Right atrium auricular region (tissue), 2 donors: ENCODE measurements around the gene MYBL2. TPM values are rescaled to one million over a fixed set of nuclear protein-coding genes. Genes with fewer than 3 reads are reported as not detected.
"Not testable (repeated sequence)": the region's sequence is repeated elsewhere in the genome, so short reads cannot be mapped to it uniquely, and the experiment has no call there.

Experiments used
- DNase-seq: peaks from one replicate; pipeline ENCODE4 v3.0.0-alpha.2; 2019; ENCODE audit warnings: low spot score
- H3K27ac ChIP-seq, 2 donors: fragments of 200-600 bp; sonication (generic); 1 replicate in 1 of 2; 2 replicates in 1 of 2; pipeline ENCODE4 v1.5.1; 2016 to 2019
- H3K27me3 ChIP-seq, 2 donors: fragments of 200-600 bp; sonication (generic); one replicate each; pipeline versions ENCODE4 v1.5.1 to v1.6.0; 2017 to 2019
- H3K36me3 ChIP-seq: fragments of 200-600 bp; sonication (generic); one replicate; pipeline ENCODE4 v1.5.1; 2016
- H3K4me1 ChIP-seq, 2 donors: fragments of 200-600 bp; sonication (generic); one replicate each; pipeline versions ENCODE4 v1.5.1 to v1.6.0; 2017 to 2019
- H3K4me3 ChIP-seq, 2 donors: fragments of 200-600 bp; sonication (generic); 1 replicate in 1 of 2; 2 replicates in 1 of 2; pipeline ENCODE4 v1.5.1; 2017 to 2019; ENCODE audit warnings: mild to moderate bottlenecking in 1 of 2, moderate library complexity in 1 of 2
- H3K9me3 ChIP-seq, 2 donors: fragments of 200-600 bp; sonication (generic); one replicate each; pipeline ENCODE4 v1.5.1; 2019
- total RNA-seq, 2 donors: library from RNA; depleted of rRNA; stranded (reverse); fragments of >200 nt; gene quantifications; one replicate each; pipeline ENCODE4 v1.1.0, GENCODE V29; 2016
- TF ChIP-seq, protein P1 (sequence below), 2 donors: fragments of 200-600 bp; sonication (generic); IDR thresholded peaks; one replicate each; pipeline ENCODE4 v1.5.1; 2019; ENCODE audit warnings: antibody characterized with exemption in 2 of 2

Gene MYBL2
- total RNA-seq, 2 donors from 2014 or later: not detected

DNA sequence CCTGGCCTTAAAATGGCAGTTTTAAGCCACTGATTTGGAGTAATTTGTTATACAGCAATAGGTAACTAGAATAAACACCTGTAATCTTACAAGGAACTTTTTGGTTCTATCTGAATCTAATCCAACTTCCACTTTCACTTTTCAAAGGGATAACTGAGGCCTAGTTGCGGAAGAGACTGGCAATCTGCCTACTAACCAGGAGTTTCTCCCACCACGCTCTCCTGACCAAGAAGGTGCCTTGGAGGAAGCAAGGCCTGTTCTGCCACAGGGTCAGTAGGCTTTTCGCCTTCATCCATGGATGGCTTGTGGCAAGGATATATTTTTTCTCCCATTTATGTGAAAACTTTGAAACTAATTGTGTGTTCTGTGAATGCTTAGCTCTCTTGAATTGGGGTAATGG is 12.9 kb upstream of the MYBL2 start:
- DNase-seq: no peak
- TF ChIP-seq, protein P1, sequence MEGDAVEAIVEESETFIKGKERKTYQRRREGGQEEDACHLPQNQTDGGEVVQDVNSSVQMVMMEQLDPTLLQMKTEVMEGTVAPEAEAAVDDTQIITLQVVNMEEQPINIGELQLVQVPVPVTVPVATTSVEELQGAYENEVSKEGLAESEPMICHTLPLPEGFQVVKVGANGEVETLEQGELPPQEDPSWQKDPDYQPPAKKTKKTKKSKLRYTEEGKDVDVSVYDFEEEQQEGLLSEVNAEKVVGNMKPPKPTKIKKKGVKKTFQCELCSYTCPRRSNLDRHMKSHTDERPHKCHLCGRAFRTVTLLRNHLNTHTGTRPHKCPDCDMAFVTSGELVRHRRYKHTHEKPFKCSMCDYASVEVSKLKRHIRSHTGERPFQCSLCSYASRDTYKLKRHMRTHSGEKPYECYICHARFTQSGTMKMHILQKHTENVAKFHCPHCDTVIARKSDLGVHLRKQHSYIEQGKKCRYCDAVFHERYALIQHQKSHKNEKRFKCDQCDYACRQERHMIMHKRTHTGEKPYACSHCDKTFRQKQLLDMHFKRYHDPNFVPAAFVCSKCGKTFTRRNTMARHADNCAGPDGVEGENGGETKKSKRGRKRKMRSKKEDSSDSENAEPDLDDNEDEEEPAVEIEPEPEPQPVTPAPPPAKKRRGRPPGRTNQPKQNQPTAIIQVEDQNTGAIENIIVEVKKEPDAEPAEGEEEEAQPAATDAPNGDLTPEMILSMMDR (IDR thresholded peaks at IDR 0.05): no peak
- H3K4me1 ChIP-seq: peaks cover 0 to 4% of the 10 kb centered on the region in 2 donors

DNA sequence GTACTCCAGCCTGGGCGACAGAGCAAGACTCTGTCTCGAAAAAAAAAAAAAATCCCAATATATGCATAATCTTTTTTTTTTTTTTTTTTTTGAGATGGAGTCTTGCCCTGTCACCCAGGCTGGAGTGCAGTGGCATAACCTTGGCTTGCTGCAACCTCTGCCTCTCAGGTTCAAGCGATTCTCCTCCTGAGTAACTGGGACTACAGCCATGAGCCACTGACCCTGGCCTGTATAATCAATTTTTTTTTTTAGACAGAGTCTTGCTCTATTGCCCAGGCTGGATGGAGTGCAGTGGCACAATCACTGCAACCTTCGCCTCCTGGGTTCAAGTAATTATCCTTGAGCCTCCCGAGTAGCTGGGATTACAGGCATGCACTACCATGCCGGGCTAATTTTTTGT is 11.7 kb upstream of the MYBL2 start:
- H3K27ac ChIP-seq, H3K27me3 ChIP-seq, H3K4me3 ChIP-seq, DNase-seq, H3K4me1 ChIP-seq, H3K9me3 ChIP-seq, H3K36me3 ChIP-seq: not testable (repeated sequence)

More for the DNA sequence above, 12.9 kb upstream of the MYBL2 start:
- no peaks in the 10 kb centered on the region for H3K9me3 ChIP-seq
- H3K4me3 ChIP-seq: no peak overlapping the region
- H3K27me3 ChIP-seq: no peaks in the 10 kb centered on the region
- H3K27ac ChIP-seq: no peak overlapping the region
- no peaks in the 10 kb centered on the region for H3K36me3 ChIP-seq

DNA sequence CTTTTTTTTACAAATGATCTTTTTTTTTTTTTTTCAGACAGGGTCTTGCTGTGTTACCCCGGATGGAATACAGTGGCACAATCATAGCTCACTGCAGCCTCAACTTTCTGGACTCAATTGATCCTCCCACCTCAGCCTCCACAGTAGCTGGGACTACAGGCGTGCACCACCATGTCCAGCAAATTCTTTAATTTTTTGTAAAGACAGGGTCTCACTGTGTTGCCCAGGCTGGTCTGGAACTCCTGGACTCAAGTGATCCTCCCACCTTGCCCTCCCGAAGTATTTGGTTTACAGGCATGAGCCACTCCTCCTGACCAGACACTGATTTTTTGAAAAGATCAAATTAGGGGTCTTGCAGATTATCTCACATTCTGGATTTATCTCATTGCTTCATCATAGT is 11.0 kb upstream of the MYBL2 start:
- Histone ChIP-seq H3K4me1 (peaks cover 0 to 4% of the 10 kb centered on the region in 2 donors), H3K27ac (no peak overlapping the region), H3K27me3 (no peaks in the 10 kb centered on the region), H3K9me3 (no peaks in the 10 kb centered on the region), H3K36me3 (no peaks in the 10 kb centered on the region), H3K4me3 (no peak overlapping the region)
- TF ChIP-seq, protein P1 (IDR thresholded peaks at IDR 0.05): no peak
- DNase-seq: no peak

DNA sequence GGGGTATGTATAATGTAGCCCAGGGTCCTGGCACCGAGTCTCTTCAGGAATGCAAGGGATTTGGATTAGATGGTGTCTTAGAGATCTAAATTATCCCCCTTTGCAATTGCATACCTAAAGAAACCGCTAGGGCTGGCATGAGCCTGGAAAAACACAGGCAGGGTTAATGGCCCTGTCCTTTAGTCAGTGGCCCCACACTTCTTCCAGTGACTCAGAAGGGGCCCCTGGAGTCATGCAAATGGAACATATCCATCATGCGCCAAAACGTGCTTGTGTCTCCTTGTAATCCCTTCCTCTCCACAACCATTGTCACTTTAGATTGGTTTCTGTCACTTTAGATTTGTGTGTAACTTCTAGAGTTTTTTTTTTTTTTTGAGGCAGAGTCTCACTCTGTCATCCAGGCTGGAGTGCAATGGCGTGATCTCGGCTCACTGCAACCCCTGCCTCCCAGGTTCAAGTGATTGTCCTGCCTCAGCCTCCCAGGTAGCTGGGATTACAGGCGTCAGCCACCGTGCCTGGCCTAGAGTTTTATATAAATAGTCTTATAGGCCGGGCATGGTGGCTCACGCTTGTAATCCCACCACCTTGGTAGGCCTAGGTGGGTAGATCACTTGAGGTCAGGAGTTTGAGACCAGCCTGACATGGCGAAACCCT is 8.7 kb upstream of the MYBL2 start:
- no peaks in the 10 kb centered on the region for H3K9me3 ChIP-seq
- TF ChIP-seq, protein P1 (IDR thresholded peaks at IDR 0.05): no peak
- no peaks in the 10 kb centered on the region for H3K36me3 ChIP-seq
- H3K4me3 ChIP-seq: peak overlapping the region; percentile 39 to 65
- no peak overlapping the region for H3K27ac ChIP-seq
- H3K4me1 ChIP-seq: peaks cover 0 to 4% of the 10 kb centered on the region in 2 donors
- DNase-seq: no peak
- no peaks in the 10 kb centered on the region for H3K27me3 ChIP-seq

DNA sequence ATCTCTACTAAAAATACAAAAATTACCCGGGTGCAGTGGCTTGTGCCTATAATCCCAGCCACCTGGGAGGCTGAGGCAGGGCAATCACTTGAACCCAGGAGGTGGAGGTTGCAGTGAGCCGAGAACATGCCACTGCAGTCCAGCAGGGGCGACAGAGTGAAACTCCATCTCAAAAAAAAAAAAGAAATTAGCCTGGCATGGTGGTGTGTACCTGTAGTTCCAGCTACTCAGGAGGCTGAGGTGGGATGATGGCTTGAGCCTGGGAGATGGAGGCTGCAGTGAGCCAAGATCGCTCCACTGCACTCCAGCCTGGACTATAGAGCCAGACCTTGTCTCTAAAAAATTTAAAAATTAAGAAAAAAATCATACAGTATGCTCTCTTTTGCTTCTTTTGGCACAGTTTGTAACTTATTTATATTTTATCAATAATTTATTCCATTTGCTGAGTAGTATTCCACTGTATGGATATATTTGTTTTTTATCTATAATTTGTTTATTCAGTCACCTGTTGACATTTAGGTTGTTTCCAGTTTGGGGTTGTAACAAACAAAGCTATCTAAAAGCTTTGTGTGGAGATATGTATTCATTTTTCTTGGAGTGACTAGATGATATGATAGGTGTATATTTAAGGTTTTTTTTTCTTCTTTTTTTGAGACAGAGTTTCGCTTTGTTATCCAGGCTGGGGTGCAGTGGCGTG is 8.0 kb upstream of the MYBL2 start:
- TF ChIP-seq, protein P1 (IDR thresholded peaks at IDR 0.05): no peak
- no peaks in the 10 kb centered on the region for H3K27me3 ChIP-seq
- DNase-seq: no peak
- peaks cover 0 to 4% of the 10 kb centered on the region in 2 donors for H3K4me1 ChIP-seq
- no peak overlapping the region for H3K27ac ChIP-seq
- H3K4me3 ChIP-seq: no peak overlapping the region
- H3K9me3 ChIP-seq: no peaks in the 10 kb centered on the region
- H3K36me3 ChIP-seq: no peaks in the 10 kb centered on the region

DNA sequence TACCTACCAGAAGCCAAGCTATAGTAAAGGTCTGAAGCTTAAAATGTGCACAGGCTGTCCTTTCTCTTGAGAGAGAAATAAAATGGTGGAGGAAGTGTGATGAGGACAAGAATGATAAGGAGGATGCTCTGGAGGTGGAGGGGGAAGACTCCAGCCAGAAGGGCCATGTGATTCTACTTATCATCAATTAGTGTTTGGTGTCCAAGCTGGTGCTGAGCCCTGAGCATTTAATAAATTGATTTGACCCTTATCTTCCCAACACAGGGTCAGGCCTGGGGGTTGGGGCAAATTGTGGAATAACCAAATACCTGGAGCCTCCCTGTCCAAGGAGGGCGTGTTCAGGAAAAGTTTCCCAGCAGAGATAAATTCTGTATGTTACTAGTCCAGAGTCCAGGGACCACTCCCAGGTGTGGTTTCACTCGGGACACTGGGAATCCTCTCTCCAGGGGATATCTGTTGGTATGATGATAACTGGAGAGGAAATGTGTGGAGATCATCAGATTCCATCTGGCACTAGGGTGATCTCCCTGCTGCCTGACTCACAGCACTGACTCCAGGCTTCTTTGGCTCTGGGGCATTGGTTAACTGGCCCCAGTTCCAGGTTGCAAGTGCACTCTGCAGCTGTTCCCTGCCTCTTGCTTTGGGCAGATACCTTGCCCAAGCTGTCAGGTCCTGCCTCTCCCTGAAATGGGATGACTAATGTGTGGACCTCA is 3.8 kb upstream of the MYBL2 start:
- Histone ChIP-seq H3K27me3 (peaks cover 5 to 8% of the 10 kb centered on the region in 2 donors), H3K36me3 (no peaks in the 10 kb centered on the region), H3K4me3 (no peak overlapping the region), H3K27ac (no peak overlapping the region), H3K9me3 (no peaks in the 10 kb centered on the region), H3K4me1 (peaks cover 0 to 15% of the 10 kb centered on the region in 2 donors)
- TF ChIP-seq, protein P1 (IDR thresholded peaks at IDR 0.05): no peak
- no peak for DNase-seq
